GM12801 (cell line): Measurements from ENCODE around the gene CFL1.

Source experiments
- CTCF ChIP-seq: IDR thresholded peaks from one replicate; pipeline ENCODE4 v1.5.1; 2011; ENCODE audit warnings: control low read depth; ENCODE audit not compliant: insufficient read length; ENCODE audit errors: extremely low read depth

The CFL1 gene

GRCh38 chr11:65817835-65818680, 39.9 kb downstream of the CFL1 start:
- no peak for TF ChIP-seq CTCF

GRCh38 chr11:65817312-65817834, 40.6 kb downstream of the CFL1 start:
- TF ChIP-seq CTCF = no peak

- TF ChIP-seq CTCF = no peak
These were observed 41.3 kb downstream of the CFL1 start for GRCh38 chr11:65816696-65817095.

GRCh38 chr11:65814986-65815565, 42.9 kb downstream of the CFL1 start:
- no peak for TF ChIP-seq CTCF

- no peak for TF ChIP-seq CTCF
These were observed 43.6 kb downstream of the CFL1 start for GRCh38 chr11:65814131-65814985.

- TF ChIP-seq CTCF = no peak
These were observed 46.1 kb downstream of the CFL1 start for GRCh38 chr11:65811764-65812475.
